AG09319 (cell line): ENCODE measurements around the gene DNAI4.
"Not testable (repeated sequence)": the region's sequence is repeated elsewhere in the genome, so short reads cannot be mapped to it uniquely, and the experiment has no call there.

Experiments used
- DNase-seq: peaks from one replicate; pipeline ENCODE4 v3.0.0-alpha.2; 2010; ENCODE audit warnings: low read depth; ENCODE audit errors: extremely low read depth
- CTCF ChIP-seq: IDR thresholded peaks from 2 replicates; pipeline ENCODE4 v1.5.1; 2011; ENCODE audit warnings: low read depth, mild to moderate bottlenecking, inconsistent platforms, low read length, moderate library complexity

The DNAI4 gene

GRCh38 chr1:66916320-66916719 is 8.3 kb downstream of the DNAI4 start:
- no peak for DNase-seq
- TF ChIP-seq CTCF, result no peak

GRCh38 chr1:66915203-66915602 is 9.5 kb downstream of the DNAI4 start:
- DNase-seq, result not testable (repeated sequence)

- TF ChIP-seq CTCF, result no peak
Observed at GRCh38 chr1:66893712-66894111, 30.9 kb downstream of the DNAI4 start.

GRCh38 chr1:66890621-66891020 is 34.0 kb downstream of the DNAI4 start:
- DNase-seq, result no peak
- no peak for TF ChIP-seq CTCF

More at GRCh38 chr1:66893712-66894111, 30.9 kb downstream of the DNAI4 start:
- no peak for DNase-seq

- no peak for TF ChIP-seq CTCF
- no peak for DNase-seq
Observed at GRCh38 chr1:66889030-66889429, 35.6 kb downstream of the DNAI4 start.

- no peak for TF ChIP-seq CTCF
- DNase-seq, result no peak
Observed at GRCh38 chr1:66876664-66877063, 48.0 kb downstream of the DNAI4 start.

- DNase-seq, result no peak
Observed at GRCh38 chr1:66873111-66873510, 51.5 kb downstream of the DNAI4 start.

GRCh38 chr1:66872024-66872423 is 52.6 kb downstream of the DNAI4 start:
- not testable (repeated sequence) for DNase-seq

More at GRCh38 chr1:66873111-66873510, 51.5 kb downstream of the DNAI4 start:
- no peak for TF ChIP-seq CTCF

GRCh38 chr1:66867501-66867900 is 57.2 kb downstream of the DNAI4 start:
- no peak for TF ChIP-seq CTCF
- DNase-seq, result no peak
